SK-N-SH (cell line): ENCODE measurements around the gene SSX2IP. TPM values are rescaled to one million over a fixed set of nuclear protein-coding genes. Genes with fewer than 3 reads are reported as not detected.

Experiments
- CTCF ChIA-PET: fragments of 300-600, 350-600 bp; formaldehyde crosslinking; extraction: SDS; loops from one replicate; lab custom pipeline; 2021; lab: Yijun Ruan, JAX
- POLR2A ChIA-PET: fragments of 350-600 bp; sonication (Branson Sonifier 250); formaldehyde crosslinking; extraction: SDS; loops from one replicate; lab custom pipeline; 2020; ENCODE audit warnings: antibody characterized with exemption, inconsistent platforms; lab: Yijun Ruan, JAX
- DNase-seq: peaks from one replicate; pipeline ENCODE4 v3.0.0; 2012
- H2AFZ ChIP-seq: fragments of 200-600 bp; sonication (generic); 2 replicates; pipeline ENCODE4 v1.8.1; 2016; ENCODE audit warnings: antibody characterized with exemption, mild to moderate bottlenecking, low read depth
- H3F3A ChIP-seq: fragments of 200-600 bp; sonication (generic); replicated peaks from 2 replicates; pipeline ENCODE3; 2016; ENCODE audit warnings: antibody characterized with exemption, mild to moderate bottlenecking; ENCODE audit not compliant: insufficient read depth
- H3K27ac ChIP-seq, 2 experiments: fragments of 200-500 bp in 1 of 2; fragments of 200-600 bp in 1 of 2; sonication (Bioruptor generic) in 1 of 2; sonication (generic), shearing (Covaris generic) in 1 of 2; 2 replicates each; pipeline versions ENCODE4 v1.5.1 to v1.6.1; 2014 to 2016; ENCODE audit warnings: low read depth in 2 of 2, inconsistent platforms in 1 of 2, low read length in 1 of 2, mild to moderate bottlenecking in 1 of 2, mixed read lengths in 1 of 2
- H3K27me3 ChIP-seq: fragments of 200-600 bp; sonication (generic), shearing (Covaris generic); 2 replicates; pipeline ENCODE4 v1.6.1; 2016; ENCODE audit warnings: mixed run types; ENCODE audit not compliant: insufficient read depth
- H3K36me3 ChIP-seq, 2 experiments: fragments of 200-500 bp in 1 of 2; fragments of 200-600 bp in 1 of 2; sonication (Bioruptor generic) in 1 of 2; sonication (generic) in 1 of 2; replicated peaks in 1 of 2; 2 replicates each; pipeline versions ENCODE3 to v1.5.1; 2014 to 2016; ENCODE audit warnings: low read length in 1 of 2, mild to moderate bottlenecking in 1 of 2; ENCODE audit not compliant: insufficient read depth in 2 of 2, control insufficient read depth in 1 of 2
- H3K4me1 ChIP-seq, 2 experiments: fragments of 200-500 bp in 1 of 2; fragments of 200-600 bp in 1 of 2; sonication (Bioruptor generic) in 1 of 2; sonication (generic), shearing (Covaris generic) in 1 of 2; 2 replicates each; pipeline versions ENCODE4 v1.5.1 to v1.6.1; 2014 to 2016; ENCODE audit warnings: low read depth in 1 of 2, low read length in 1 of 2, mixed run types in 1 of 2; ENCODE audit not compliant: insufficient read depth in 2 of 2, control insufficient read depth in 1 of 2
- H3K4me2 ChIP-seq: fragments of 200-600 bp; sonication (generic), shearing (Covaris generic); 2 replicates; pipeline ENCODE4 v1.6.1; 2017; ENCODE audit warnings: mixed run types
- H3K4me3 ChIP-seq, 2 experiments: fragments of 200-500 bp in 1 of 2; fragments of 200-600 bp in 1 of 2; sonication (Bioruptor generic) in 1 of 2; sonication (generic), shearing (Covaris generic) in 1 of 2; 2 replicates each; pipeline versions ENCODE4 v1.5.1 to v1.8.1; 2014 to 2016; ENCODE audit warnings: low read depth in 2 of 2, inconsistent platforms in 1 of 2, low read length in 1 of 2, mild to moderate bottlenecking in 1 of 2, mixed read lengths in 1 of 2, moderate library complexity in 1 of 2
- H3K79me2 ChIP-seq: fragments of 200-600 bp; sonication (generic); 2 replicates; pipeline ENCODE4 v1.8.1; 2017; ENCODE audit warnings: mild to moderate bottlenecking; ENCODE audit not compliant: insufficient read depth
- H3K9ac ChIP-seq: fragments of 200-600 bp; sonication (generic); 2 replicates; pipeline ENCODE4 v1.6.1; 2017; ENCODE audit warnings: mixed run types
- H3K9me2 ChIP-seq: fragments of 200-600 bp; sonication (generic); 2 replicates; pipeline ENCODE4 v1.6.1; 2017; ENCODE audit warnings: mixed run types
- H3K9me3 ChIP-seq: fragments of 200-600 bp; sonication (generic); 2 replicates; pipeline ENCODE4 v1.6.1; 2017; ENCODE audit warnings: mixed run types, mild to moderate bottlenecking, moderate library complexity
- H4K20me1 ChIP-seq: fragments of 200-600 bp; sonication (generic); 2 replicates; pipeline ENCODE4 v1.6.1; 2017; ENCODE audit warnings: mild to moderate bottlenecking, mixed run types; ENCODE audit not compliant: insufficient read depth
- CTCF ChIP-seq: fragments of 200-600 bp; sonication (generic); IDR thresholded peaks from 2 replicates; pipeline ENCODE4 v1.6.1; 2017; ENCODE audit warnings: antibody characterized with exemption, mild to moderate bottlenecking, moderate library complexity
- EP300 ChIP-seq, 2 experiments: IDR thresholded peaks; 2 replicates each; pipeline versions ENCODE4 v1.4.0 to v1.6.1; 2012; ENCODE audit warnings: borderline replicate concordance in 1 of 2, low read depth in 1 of 2, low read length in 1 of 2
- EZH2phosphoT487 ChIP-seq: fragments of 200-600 bp; sonication (generic); IDR thresholded peaks from 2 replicates; pipeline ENCODE4 v1.6.1; 2017; ENCODE audit warnings: low read depth, mixed run types, mild to moderate bottlenecking, antibody characterized with exemption, moderate library complexity, borderline replicate concordance
- MEF2A ChIP-seq: IDR thresholded peaks from 2 replicates; pipeline ENCODE4 v1.4.0; 2012; ENCODE audit warnings: low read depth, borderline replicate concordance
- NRF1 ChIP-seq: IDR thresholded peaks from 2 replicates; pipeline ENCODE4 v1.6.1; 2012; ENCODE audit warnings: low read depth, mild to moderate bottlenecking, low read length
- RXRA ChIP-seq: IDR thresholded peaks from 2 replicates; pipeline ENCODE4 v1.4.0; 2012; ENCODE audit warnings: low read depth, mild to moderate bottlenecking, borderline replicate concordance
- TCF12 ChIP-seq: IDR thresholded peaks from 2 replicates; pipeline ENCODE4 v1.4.0; 2012
- TEAD4 ChIP-seq: IDR thresholded peaks from 2 replicates; pipeline ENCODE4 v1.4.0; 2012; ENCODE audit warnings: mild to moderate bottlenecking, borderline replicate concordance; ENCODE audit not compliant: insufficient read depth
- WGBS: methylation state at CpG from one replicate; pipeline ENCODE4 v1.1.6; 2017; ENCODE audit warnings: low lambda C conversion rate; 5-methylcytosine and 5-hydroxymethylcytosine counted together
- polyA plus RNA-seq, 3 experiments: library from polyadenylated mRNA; depleted of rRNA; stranded (reverse); fragments of >200 nt; gene quantifications; 2 replicates each; pipeline ENCODE4 v1.2.3, GENCODE V29; 2012
- TF ChIP-seq, protein P1 (sequence below): IDR thresholded peaks from 2 replicates; pipeline ENCODE4 v1.4.0; 2012; ENCODE audit warnings: low read depth, borderline replicate concordance
- TF ChIP-seq, protein P2 (sequence below): IDR thresholded peaks from 2 replicates; pipeline ENCODE4 v1.4.0; 2012; ENCODE audit warnings: low read depth, borderline replicate concordance

The SSX2IP gene
- polyA plus RNA-seq, 1 of the 3 experiments (the other 2 are of a cell fraction) = 7.7 TPM

DNA sequence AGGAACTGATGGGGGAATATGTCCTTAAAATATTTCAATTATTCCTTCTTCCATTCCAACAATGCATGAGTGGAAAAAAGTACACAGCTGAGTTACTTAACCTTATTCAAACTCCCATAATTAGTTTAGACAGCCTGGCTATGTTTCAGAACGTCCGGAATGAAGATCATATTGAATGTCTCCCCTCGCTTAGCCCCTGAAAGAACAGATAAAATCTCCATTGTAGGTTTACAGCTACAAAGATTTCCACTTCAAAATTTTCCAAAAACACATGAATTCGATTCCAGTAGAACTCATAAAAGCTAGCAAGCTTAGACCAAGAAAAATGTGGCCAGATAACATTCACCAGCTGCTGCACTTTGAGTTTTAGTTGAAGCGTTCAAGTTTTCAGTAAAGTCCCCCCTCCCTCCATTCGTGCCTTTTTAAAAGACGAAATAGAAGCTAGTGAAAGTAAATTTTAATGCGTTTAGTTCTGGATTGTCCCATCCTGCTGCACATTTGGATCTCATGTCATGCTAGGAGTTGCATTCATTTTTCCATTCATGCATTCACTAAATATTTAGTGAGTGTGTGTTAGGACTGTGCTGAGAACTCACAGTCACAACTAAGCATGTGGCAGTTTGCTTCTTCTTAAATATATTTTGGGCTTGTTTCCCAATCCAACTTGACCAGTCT lies 29.4 kb upstream of the SSX2IP start (continued):
- TF ChIP-seq RXRA (no peak), TEAD4 (peak; percentile 91), EZH2phosphoT487 (no peak), TCF12 (peak; percentile 93), MEF2A (no peak), NRF1 (no peak)
- TF ChIP-seq, protein P1, sequence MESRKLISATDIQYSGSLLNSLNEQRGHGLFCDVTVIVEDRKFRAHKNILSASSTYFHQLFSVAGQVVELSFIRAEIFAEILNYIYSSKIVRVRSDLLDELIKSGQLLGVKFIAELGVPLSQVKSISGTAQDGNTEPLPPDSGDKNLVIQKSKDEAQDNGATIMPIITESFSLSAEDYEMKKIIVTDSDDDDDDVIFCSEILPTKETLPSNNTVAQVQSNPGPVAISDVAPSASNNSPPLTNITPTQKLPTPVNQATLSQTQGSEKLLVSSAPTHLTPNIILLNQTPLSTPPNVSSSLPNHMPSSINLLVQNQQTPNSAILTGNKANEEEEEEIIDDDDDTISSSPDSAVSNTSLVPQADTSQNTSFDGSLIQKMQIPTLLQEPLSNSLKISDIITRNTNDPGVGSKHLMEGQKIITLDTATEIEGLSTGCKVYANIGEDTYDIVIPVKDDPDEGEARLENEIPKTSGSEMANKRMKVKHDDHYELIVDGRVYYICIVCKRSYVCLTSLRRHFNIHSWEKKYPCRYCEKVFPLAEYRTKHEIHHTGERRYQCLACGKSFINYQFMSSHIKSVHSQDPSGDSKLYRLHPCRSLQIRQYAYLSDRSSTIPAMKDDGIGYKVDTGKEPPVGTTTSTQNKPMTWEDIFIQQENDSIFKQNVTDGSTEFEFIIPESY = peak; percentile 69; the same call in 1 of the 2 replicates
- TF ChIP-seq, protein P2, sequence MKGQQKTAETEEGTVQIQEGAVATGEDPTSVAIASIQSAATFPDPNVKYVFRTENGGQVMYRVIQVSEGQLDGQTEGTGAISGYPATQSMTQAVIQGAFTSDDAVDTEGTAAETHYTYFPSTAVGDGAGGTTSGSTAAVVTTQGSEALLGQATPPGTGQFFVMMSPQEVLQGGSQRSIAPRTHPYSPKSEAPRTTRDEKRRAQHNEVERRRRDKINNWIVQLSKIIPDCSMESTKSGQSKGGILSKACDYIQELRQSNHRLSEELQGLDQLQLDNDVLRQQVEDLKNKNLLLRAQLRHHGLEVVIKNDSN = no peak

DNA sequence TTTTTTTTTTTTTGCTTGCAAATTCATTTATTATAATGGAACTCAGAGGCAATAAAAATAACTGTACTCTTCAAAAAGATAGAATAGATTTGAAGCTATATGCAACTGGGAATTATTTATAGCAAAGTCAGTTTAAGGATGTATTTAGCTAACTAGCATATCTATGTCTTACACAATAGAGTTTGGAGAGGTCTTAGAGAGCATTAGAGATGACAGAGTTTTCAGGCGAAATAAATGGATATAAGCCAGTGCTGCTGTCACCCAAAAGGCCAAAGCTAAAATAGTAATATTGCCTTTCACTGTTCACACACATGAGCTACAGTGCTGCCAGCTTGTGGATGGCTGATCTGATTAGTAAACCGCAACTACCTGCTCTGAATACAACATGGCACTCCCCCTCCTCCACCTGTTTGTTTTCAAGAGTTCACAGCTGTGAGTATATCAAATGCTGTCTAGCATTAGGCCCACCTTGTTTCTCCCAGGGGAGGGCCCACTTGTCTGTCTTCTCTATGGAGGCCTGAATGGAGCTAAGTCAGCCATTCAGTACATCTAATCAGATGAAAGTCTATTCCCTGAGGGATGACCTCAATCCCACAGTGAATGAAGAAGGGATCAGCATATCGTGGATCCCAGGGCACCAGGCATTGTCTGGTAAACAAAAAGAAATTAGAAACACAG lies 25.2 kb upstream of the SSX2IP start:
- TF ChIP-seq CTCF (no peak), EP300 (IDR thresholded peaks at IDR 0.05; ENCODE audit: borderline replicate concordance in 1 of 2, low read depth in 1 of 2, low read length in 1 of 2) (peak in 1 of 2 experiments; percentile 38; a peak in 1 of 4 replicates)
- Histone ChIP-seq H3F3A (peaks cover 27% of the 10 kb centered on the region), H3K9me3 (no peaks in the 10 kb centered on the region), H3K9me2 (no peaks in the 10 kb centered on the region), H3K4me1 (peaks cover 9 to 21% of the 10 kb centered on the region in 2 experiments), H3K79me2 (no peaks in the 10 kb centered on the region), H3K4me3 (no peak overlapping the region), H3K36me3 (no peaks in the 10 kb centered on the region), H4K20me1 (no peaks in the 10 kb centered on the region), H3K4me2 (no peak overlapping the region), H2AFZ (no peak overlapping the region), H3K27ac (no peak overlapping the region), H3K9ac (no peak overlapping the region), H3K27me3 (no peaks in the 10 kb centered on the region)
- DNase-seq = no peak
- 74% methylated on average over 3 of the region's 3 CpGs for WGBS
- POLR2A ChIA-PET = no interaction called here
- CTCF ChIA-PET = interaction anchor here (1.1 to 1.4 kb wide), 3 partner anchors 9 to 95 kb away, joined by 3 to 5 read pairs (median 4); no protein-coding TSS in a partner anchor
